Upper lobe of right lung (tissue), 1 donor: ENCODE results near the gene MMP17. TPM values are rescaled to one million over a fixed set of nuclear protein-coding genes. Genes with fewer than 3 reads are reported as not detected.
"Not testable (repeated sequence)": the region's sequence is repeated elsewhere in the genome, so short reads cannot be mapped to it uniquely, and the experiment has no call there.

Experiments used
- ATAC-seq: fragments of 200-7000 bp; cut with Tn5 transposase; one replicate; pipeline ENCODE4 v1.9.1; 2020; ENCODE audit warnings: mild to moderate bottlenecking, moderate library complexity
- DNase-seq: peaks from one replicate; pipeline ENCODE4 v3.0.0-alpha.2; 2020
- H3K27ac ChIP-seq: fragments of 200-600 bp; one replicate; pipeline ENCODE4 v1.8.0; 2022
- H3K27me3 ChIP-seq: fragments of 200-600 bp; one replicate; pipeline ENCODE4 v1.8.0; 2022; ENCODE audit warnings: mild to moderate bottlenecking
- H3K36me3 ChIP-seq: fragments of 200-600 bp; one replicate; pipeline ENCODE4 v1.8.0; 2022
- H3K4me1 ChIP-seq: fragments of 200-600 bp; one replicate; pipeline ENCODE4 v1.8.0; 2022
- H3K4me3 ChIP-seq: fragments of 200-600 bp; one replicate; pipeline ENCODE4 v1.8.0; 2022; ENCODE audit warnings: mild to moderate bottlenecking
- H3K9me3 ChIP-seq: fragments of 200-600 bp; one replicate; pipeline ENCODE4 v1.8.0; 2022
- CTCF ChIP-seq: fragments of 200-600 bp; IDR thresholded peaks from one replicate; pipeline ENCODE4 v1.8.0; 2022; ENCODE audit warnings: antibody characterized with exemption
- intact Hi-C: fragments of 100-400 bp; cut with DNase I; formaldehyde crosslinking; loops from one replicate; pipeline ENCODE4 v1.11.0; 2022
- total RNA-seq: library from RNA; stranded (reverse); fragmentation: NEBNext Ultra II Directional; extraction: Animal tissue kit (Norgen Biotek cat#: 25700); gene quantifications from one replicate; pipeline ENCODE4 v1.2.1, GENCODE V29; 2021
- donor health status: DM: no; HTN: yes; CAD: no; lungs with severe emphysema.

The MMP17 gene
- total RNA-seq, 1 donor from 2014 or later: 4.1 TPM

DNA sequence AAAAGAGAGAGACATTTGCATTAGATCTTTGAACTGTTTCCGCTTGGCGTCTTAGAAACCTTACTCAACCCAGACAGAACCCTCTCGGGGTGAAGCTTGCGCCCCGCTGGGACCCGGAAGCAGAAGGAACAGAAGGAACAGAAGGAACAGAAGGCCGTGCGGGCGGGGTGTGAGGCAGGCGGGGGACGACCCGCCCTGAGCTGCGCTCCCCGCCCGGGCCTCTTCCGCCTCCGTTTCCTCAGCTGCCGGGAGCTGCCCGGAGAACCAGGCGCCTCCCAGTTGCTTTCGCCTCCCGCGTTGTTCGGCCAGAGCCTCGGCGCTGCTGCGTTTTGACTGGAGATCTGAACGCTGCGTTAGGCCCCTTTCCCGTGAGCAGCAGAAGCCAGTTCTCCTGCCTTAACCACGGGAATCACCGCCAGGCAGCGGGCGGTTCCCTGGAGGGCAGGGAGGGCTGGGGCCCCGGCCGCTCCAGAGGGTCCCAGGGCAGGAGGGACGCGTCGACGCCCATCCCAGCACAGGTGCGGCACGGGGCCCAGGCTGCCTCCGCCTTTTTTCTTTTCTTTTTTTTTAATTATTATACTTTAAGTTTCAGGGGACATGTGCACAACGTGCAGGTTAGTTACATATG lies 19.3 kb upstream of the MMP17 start:
- ATAC-seq (peak; percentile 89), DNase-seq (no peak)
- Histone ChIP-seq H3K4me1 (peaks cover 4% of the 10 kb centered on the region), H3K4me3 (peak overlapping the region; percentile 40), H3K27ac (no peak overlapping the region), H3K36me3 (no peaks in the 10 kb centered on the region), H3K9me3 (no peaks in the 10 kb centered on the region), H3K27me3 (no peaks in the 10 kb centered on the region)
- TF ChIP-seq CTCF: no peak
- intact Hi-C loops: no loop called here

GRCh38 chr12:131809476-131810254 lies 18.5 kb upstream of the MMP17 start:
- DNase-seq, H3K36me3 ChIP-seq, H3K9me3 ChIP-seq, H3K27me3 ChIP-seq, H3K4me1 ChIP-seq, ATAC-seq, intact Hi-C loops, H3K4me3 ChIP-seq, H3K27ac ChIP-seq: not testable (repeated sequence)

DNA sequence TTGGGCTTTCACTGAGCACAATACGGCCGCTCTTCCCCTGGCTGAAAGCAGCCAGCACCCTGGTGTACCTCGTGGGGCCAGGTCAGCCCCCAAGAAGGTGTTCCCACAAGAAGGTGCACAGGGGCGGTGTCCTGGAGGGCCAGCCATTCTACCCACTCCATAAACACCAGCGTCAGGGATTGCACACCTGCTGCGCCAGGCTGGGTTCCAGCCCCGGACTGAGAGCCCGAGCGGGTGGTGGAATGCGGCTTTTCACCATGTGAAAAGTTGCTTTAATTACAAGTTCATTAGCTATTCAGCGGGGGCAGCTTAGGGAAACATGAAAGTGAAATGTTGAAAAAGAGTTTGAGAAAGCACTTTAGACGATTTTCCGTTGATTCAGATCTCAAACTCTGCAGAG lies 17.5 kb upstream of the MMP17 start:
- intact Hi-C loops: no loop called here
- ATAC-seq: no peak

GRCh38 chr12:131815131-131815530 lies 13.1 kb upstream of the MMP17 start:
- H3K36me3 ChIP-seq: no peaks in the 10 kb centered on the region
- intact Hi-C loops: no loop called here
- TF ChIP-seq CTCF: no peak

More for the DNA sequence above, 17.5 kb upstream of the MMP17 start:
- Histone ChIP-seq H3K27ac (no peak overlapping the region), H3K4me1 (no peaks in the 10 kb centered on the region), H3K27me3 (no peaks in the 10 kb centered on the region), H3K9me3 (no peaks in the 10 kb centered on the region), H3K4me3 (no peak overlapping the region), H3K36me3 (no peaks in the 10 kb centered on the region)
- DNase-seq: no peak
- TF ChIP-seq CTCF: no peak

DNA sequence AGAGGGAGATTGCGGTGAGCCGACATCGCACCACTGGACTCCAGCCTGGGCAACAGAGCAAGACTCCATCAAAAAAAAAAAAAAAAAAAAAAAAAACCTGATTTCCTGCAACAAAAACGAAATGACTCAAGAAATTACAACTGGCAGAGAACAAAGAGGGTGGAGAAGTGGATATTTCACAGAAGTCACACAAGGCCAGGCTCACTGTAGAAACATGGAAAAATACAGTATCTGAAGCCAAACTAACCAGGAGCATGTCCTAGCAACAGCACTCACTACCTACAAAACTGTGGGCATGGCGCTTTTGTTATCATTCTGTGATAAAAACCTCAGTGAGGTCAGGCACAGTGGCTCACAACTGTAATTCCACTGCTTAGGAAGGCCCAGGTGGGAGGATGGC lies 11.7 kb upstream of the MMP17 start:
- H3K27me3 ChIP-seq: peaks cover 5% of the 10 kb centered on the region
- ATAC-seq: no peak
- H3K27ac ChIP-seq: no peak overlapping the region
- intact Hi-C loops: no loop called here
- DNase-seq: no peak
- no peaks in the 10 kb centered on the region for H3K36me3 ChIP-seq
- no peaks in the 10 kb centered on the region for H3K4me1 ChIP-seq
- H3K9me3 ChIP-seq: no peaks in the 10 kb centered on the region
- TF ChIP-seq CTCF: no peak
- no peak overlapping the region for H3K4me3 ChIP-seq

More at GRCh38 chr12:131815131-131815530, 13.1 kb upstream of the MMP17 start:
- no peak overlapping the region for H3K4me3 ChIP-seq
- no peak overlapping the region for H3K27ac ChIP-seq
- DNase-seq: no peak
- no peaks in the 10 kb centered on the region for H3K27me3 ChIP-seq
- H3K9me3 ChIP-seq: no peaks in the 10 kb centered on the region
- ATAC-seq: no peak
- H3K4me1 ChIP-seq: no peaks in the 10 kb centered on the region

GRCh38 chr12:131817241-131817640 lies 11.0 kb upstream of the MMP17 start:
- intact Hi-C loops: no loop called here
- ATAC-seq: no peak
- DNase-seq: no peak

More at GRCh38 chr12:131817241-131817640, 11.0 kb upstream of the MMP17 start:
- Histone ChIP-seq H3K27ac (no peak overlapping the region), H3K4me3 (no peak overlapping the region), H3K27me3 (peaks cover 5% of the 10 kb centered on the region), H3K36me3 (no peaks in the 10 kb centered on the region), H3K4me1 (no peaks in the 10 kb centered on the region), H3K9me3 (no peaks in the 10 kb centered on the region)
- TF ChIP-seq CTCF: no peak
